ENCODE measurements around the gene KLF11.

DNA sequence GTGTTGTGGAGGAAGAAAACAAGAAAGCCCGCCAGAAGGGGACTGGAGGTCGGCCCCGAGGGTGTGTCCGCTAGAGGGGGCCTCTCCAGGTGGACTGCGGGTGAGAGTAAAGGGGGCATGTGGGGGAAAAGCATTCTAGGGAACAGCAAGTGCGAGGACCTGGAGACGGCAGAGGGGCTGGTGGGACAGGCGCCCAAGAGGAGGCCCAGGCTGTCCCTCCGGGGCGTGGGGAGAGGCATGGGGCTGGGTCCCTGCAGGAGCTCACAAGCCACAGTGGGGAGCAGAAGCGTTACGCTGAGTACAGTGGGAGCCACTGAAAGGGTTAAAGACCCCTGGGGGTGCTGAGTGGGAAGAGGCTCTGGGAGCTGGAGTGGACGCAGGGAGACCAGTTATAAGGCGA is 1.6 kb upstream of the KLF11 start:
- TF ChIP-seq POLR2A (IDR thresholded peaks at IDR 0.05; ENCODE audit: low read length) (no peak), GATA1 (IDR thresholded peaks at IDR 0.05; ENCODE audit: low read depth, low read length) (no peak)
